ENCODE results near the gene RPL19.
A peak's percentile ranks its signal among the peaks of the same experiment; 100 is the strongest.

The RPL19 gene

DNA sequence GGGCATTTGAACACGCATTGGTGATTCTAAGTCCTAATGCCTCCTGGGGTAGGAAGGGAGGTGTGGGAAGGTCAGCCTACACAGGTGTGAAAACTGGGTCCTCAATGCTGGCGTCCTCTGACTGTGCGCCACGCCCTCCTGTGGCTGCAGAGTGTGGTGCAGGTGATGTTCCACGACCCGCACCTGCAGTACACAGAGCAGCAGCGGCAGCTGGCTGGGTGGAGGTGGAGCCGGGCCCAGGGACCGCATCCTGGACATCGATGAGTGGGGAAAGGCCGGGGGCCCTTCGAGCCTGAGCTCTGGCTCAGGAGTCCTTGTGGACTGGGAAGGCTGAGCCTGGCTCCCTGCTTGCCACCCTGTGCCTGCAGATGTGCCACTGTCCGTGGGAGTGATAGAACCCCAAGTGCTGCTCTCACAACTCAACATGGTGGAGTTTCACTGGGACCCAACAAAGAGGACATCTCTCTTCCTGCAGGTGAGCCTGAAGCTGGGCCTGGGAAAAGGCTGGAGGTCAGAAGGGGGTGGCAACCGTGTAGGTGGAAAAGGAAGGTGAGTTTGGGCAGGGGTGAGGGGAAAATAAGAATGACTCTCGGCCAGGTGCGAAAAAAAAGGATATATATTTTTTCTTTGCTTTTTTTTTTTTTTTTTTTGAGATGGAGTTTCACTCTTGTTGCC, 39.7 kb downstream of the RPL19 start:
- Histone ChIP-seq H3K36me3 (ENCODE audit: insufficient read depth, low read length) (no peaks in the 10 kb centered on the region), H3K79me2 (ENCODE audit: insufficient read depth, low read length) (no peaks in the 10 kb centered on the region), H2AFZ (ENCODE audit: low read depth, low read length) (no peak overlapping the region), H3K4me2 (ENCODE audit: insufficient read depth, low read length) (no peak overlapping the region), H3K9me3 (ENCODE audit: insufficient read depth, low read length, severe bottlenecking) (no peaks in the 10 kb centered on the region), H4K20me1 (ENCODE audit: insufficient read depth, low read length) (no peaks in the 10 kb centered on the region), H3K4me3 (ENCODE audit: low read depth in 1 of 2, low read length in 2 of 2) (no peak overlapping the region), H3K9ac (ENCODE audit: low read depth, low read length) (no peak overlapping the region), H3K4me1 (ENCODE audit: insufficient read depth, low read length) (peaks cover 40% of the 10 kb centered on the region), H3K27me3 (ENCODE audit: insufficient read depth, low read length, poor library complexity) (no peaks in the 10 kb centered on the region), H3K27ac (ENCODE audit: low read length) (no peak overlapping the region)
- DNase-seq (peak; percentile 48), ATAC-seq (ENCODE audit: insufficient read depth, low read depth) (no peak)
- TF ChIP-seq EZH2 (IDR thresholded peaks at IDR 0.05; ENCODE audit: borderline replicate concordance, low read depth, low read length, severe bottlenecking), result no peak
- TF ChIP-seq, protein P1, sequence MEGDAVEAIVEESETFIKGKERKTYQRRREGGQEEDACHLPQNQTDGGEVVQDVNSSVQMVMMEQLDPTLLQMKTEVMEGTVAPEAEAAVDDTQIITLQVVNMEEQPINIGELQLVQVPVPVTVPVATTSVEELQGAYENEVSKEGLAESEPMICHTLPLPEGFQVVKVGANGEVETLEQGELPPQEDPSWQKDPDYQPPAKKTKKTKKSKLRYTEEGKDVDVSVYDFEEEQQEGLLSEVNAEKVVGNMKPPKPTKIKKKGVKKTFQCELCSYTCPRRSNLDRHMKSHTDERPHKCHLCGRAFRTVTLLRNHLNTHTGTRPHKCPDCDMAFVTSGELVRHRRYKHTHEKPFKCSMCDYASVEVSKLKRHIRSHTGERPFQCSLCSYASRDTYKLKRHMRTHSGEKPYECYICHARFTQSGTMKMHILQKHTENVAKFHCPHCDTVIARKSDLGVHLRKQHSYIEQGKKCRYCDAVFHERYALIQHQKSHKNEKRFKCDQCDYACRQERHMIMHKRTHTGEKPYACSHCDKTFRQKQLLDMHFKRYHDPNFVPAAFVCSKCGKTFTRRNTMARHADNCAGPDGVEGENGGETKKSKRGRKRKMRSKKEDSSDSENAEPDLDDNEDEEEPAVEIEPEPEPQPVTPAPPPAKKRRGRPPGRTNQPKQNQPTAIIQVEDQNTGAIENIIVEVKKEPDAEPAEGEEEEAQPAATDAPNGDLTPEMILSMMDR (IDR thresholded peaks at IDR 0.05; ENCODE audit: borderline replicate concordance, extremely low read depth, low read length, poor library complexity, severe bottlenecking), result peak; percentile 66

- Histone ChIP-seq H3K4me2 (ENCODE audit: insufficient read depth, low read length) (no peak overlapping the region), H3K27ac (ENCODE audit: low read length) (no peak overlapping the region), H3K79me2 (ENCODE audit: insufficient read depth, low read length) (no peaks in the 10 kb centered on the region), H3K9ac (ENCODE audit: low read depth, low read length) (no peak overlapping the region), H3K27me3 (ENCODE audit: insufficient read depth, low read length, poor library complexity) (no peaks in the 10 kb centered on the region), H3K4me3 (ENCODE audit: low read depth in 1 of 2, low read length in 2 of 2) (no peak overlapping the region), H3K9me3 (ENCODE audit: insufficient read depth, low read length, severe bottlenecking) (no peaks in the 10 kb centered on the region), H3K36me3 (ENCODE audit: insufficient read depth, low read length) (no peaks in the 10 kb centered on the region), H2AFZ (ENCODE audit: low read depth, low read length) (no peak overlapping the region), H3K4me1 (ENCODE audit: insufficient read depth, low read length) (peaks cover 40% of the 10 kb centered on the region), H4K20me1 (ENCODE audit: insufficient read depth, low read length) (no peaks in the 10 kb centered on the region)
- TF ChIP-seq, protein P1 (IDR thresholded peaks at IDR 0.05; ENCODE audit: borderline replicate concordance, extremely low read depth, low read length, poor library complexity, severe bottlenecking), result no peak
- TF ChIP-seq EZH2 (IDR thresholded peaks at IDR 0.05; ENCODE audit: borderline replicate concordance, low read depth, low read length, severe bottlenecking), result no peak
- no peak for DNase-seq
- no peak for ATAC-seq (ENCODE audit: insufficient read depth, low read depth)
These were observed 40.5 kb downstream of the RPL19 start for GRCh38 chr17:39240631-39241030.

DNA sequence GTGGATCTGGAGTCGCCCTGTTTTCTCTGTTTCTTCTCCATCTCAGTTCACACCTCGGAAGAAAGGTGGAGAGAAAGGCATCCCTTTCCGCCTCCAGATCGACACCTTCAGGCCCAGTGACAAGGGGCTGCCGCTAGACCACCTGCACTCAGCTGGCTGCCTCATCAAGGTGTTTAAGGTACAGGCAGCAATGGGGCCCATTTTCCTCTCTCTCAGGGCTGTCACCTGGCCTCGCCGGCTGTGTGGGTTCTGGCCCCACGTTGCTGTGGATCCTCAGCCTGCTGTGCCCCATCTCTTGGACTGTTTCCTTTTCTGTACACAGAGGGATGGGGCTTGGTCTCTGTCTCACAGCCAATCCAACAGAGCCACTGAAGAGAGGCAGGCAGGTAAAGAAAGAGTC, 43.1 kb downstream of the RPL19 start:
- no peaks in the 10 kb centered on the region for H3K36me3 ChIP-seq (ENCODE audit: insufficient read depth, low read length)
- no peaks in the 10 kb centered on the region for H4K20me1 ChIP-seq (ENCODE audit: insufficient read depth, low read length)
- H3K4me2 ChIP-seq (ENCODE audit: insufficient read depth, low read length), result 0 out of 2 replicates have a peak overlapping the region, but pooled peaks have one; percentile 21
- H3K27ac ChIP-seq (ENCODE audit: low read length), result no peak overlapping the region
- H3K79me2 ChIP-seq (ENCODE audit: insufficient read depth, low read length), result no peaks in the 10 kb centered on the region
- TF ChIP-seq, protein P1 (IDR thresholded peaks at IDR 0.05; ENCODE audit: borderline replicate concordance, extremely low read depth, low read length, poor library complexity, severe bottlenecking), result no peak
- TF ChIP-seq EZH2 (IDR thresholded peaks at IDR 0.05; ENCODE audit: borderline replicate concordance, low read depth, low read length, severe bottlenecking), result no peak
- peaks cover 35% of the 10 kb centered on the region for H3K4me1 ChIP-seq (ENCODE audit: insufficient read depth, low read length)
- H3K27me3 ChIP-seq (ENCODE audit: insufficient read depth, low read length, poor library complexity), result no peaks in the 10 kb centered on the region
- DNase-seq (no peak), ATAC-seq (ENCODE audit: insufficient read depth, low read depth) (no peak)
- H2AFZ ChIP-seq (ENCODE audit: low read depth, low read length), result no peak overlapping the region
- no peak overlapping the region for H3K9ac ChIP-seq (ENCODE audit: low read depth, low read length)
- H3K4me3 ChIP-seq (ENCODE audit: low read depth in 1 of 2, low read length in 2 of 2), result no peak overlapping the region
- no peaks in the 10 kb centered on the region for H3K9me3 ChIP-seq (ENCODE audit: insufficient read depth, low read length, severe bottlenecking)
